Hematopoietic multipotent progenitor cell treated with erythropoietin and hydrocortisone succinate and interleukin-3 and kit ligand, for 8 days (in vitro differentiated cells): ENCODE data around the gene PLXNA4.

Experiments used
- DNase-seq: peaks from one replicate; pipeline ENCODE4 v3.0.0-alpha.2; 2015

The PLXNA4 gene

GRCh38 chr7:132377703-132378584, 198.3 kb downstream of the PLXNA4 start:
- DNase-seq = no peak

GRCh38 chr7:132377015-132377414, 199.3 kb downstream of the PLXNA4 start:
- no peak for DNase-seq

- no peak for DNase-seq
Observed at GRCh38 chr7:132376361-132377013, 199.8 kb downstream of the PLXNA4 start.

GRCh38 chr7:132373879-132374278, 202.4 kb downstream of the PLXNA4 start:
- DNase-seq = no peak

- DNase-seq = no peak
Observed at GRCh38 chr7:132373041-132373440, 203.2 kb downstream of the PLXNA4 start.

GRCh38 chr7:132371948-132372347, 204.3 kb downstream of the PLXNA4 start:
- no peak for DNase-seq

GRCh38 chr7:132368246-132368900, 207.9 kb downstream of the PLXNA4 start:
- no peak for DNase-seq

GRCh38 chr7:132367795-132368194, 208.5 kb downstream of the PLXNA4 start:
- DNase-seq = no peak

- DNase-seq = no peak
Observed at GRCh38 chr7:132367004-132367403, 209.3 kb downstream of the PLXNA4 start.

- DNase-seq = no peak
Observed at GRCh38 chr7:132364226-132364625, 212.0 kb downstream of the PLXNA4 start.

- no peak for DNase-seq
Observed at GRCh38 chr7:132362059-132362458, 214.2 kb downstream of the PLXNA4 start.

GRCh38 chr7:132361146-132361545, 215.1 kb downstream of the PLXNA4 start:
- DNase-seq = no peak

- DNase-seq = no peak
Observed at GRCh38 chr7:132359743-132360142, 216.5 kb downstream of the PLXNA4 start.

- DNase-seq = no peak
Observed at GRCh38 chr7:132355048-132355447, 221.2 kb downstream of the PLXNA4 start.

- no peak for DNase-seq
Observed at GRCh38 chr7:132354527-132354926, 221.7 kb downstream of the PLXNA4 start.

GRCh38 chr7:132353936-132354335, 222.3 kb downstream of the PLXNA4 start:
- DNase-seq = no peak

- DNase-seq = no peak
Observed at GRCh38 chr7:132352800-132353199, 223.5 kb downstream of the PLXNA4 start.

- no peak for DNase-seq
Observed at GRCh38 chr7:132351954-132352499, 224.2 kb downstream of the PLXNA4 start.

- no peak for DNase-seq
Observed at GRCh38 chr7:132350741-132351140, 225.5 kb downstream of the PLXNA4 start.

GRCh38 chr7:132349075-132349474, 227.2 kb downstream of the PLXNA4 start:
- DNase-seq = no peak

- DNase-seq = no peak
Observed at GRCh38 chr7:132348341-132348740, 227.9 kb downstream of the PLXNA4 start.

GRCh38 chr7:132347858-132348257, 228.4 kb downstream of the PLXNA4 start:
- no peak for DNase-seq

GRCh38 chr7:132347123-132347522, 229.1 kb downstream of the PLXNA4 start:
- no peak for DNase-seq
